Measurements from ENCODE around the gene PCBP2.

PCBP2 gene

GRCh38 chr12:53510181-53510812, 58.4 kb downstream of the PCBP2 start:
- DNase-seq = no peak

DNA sequence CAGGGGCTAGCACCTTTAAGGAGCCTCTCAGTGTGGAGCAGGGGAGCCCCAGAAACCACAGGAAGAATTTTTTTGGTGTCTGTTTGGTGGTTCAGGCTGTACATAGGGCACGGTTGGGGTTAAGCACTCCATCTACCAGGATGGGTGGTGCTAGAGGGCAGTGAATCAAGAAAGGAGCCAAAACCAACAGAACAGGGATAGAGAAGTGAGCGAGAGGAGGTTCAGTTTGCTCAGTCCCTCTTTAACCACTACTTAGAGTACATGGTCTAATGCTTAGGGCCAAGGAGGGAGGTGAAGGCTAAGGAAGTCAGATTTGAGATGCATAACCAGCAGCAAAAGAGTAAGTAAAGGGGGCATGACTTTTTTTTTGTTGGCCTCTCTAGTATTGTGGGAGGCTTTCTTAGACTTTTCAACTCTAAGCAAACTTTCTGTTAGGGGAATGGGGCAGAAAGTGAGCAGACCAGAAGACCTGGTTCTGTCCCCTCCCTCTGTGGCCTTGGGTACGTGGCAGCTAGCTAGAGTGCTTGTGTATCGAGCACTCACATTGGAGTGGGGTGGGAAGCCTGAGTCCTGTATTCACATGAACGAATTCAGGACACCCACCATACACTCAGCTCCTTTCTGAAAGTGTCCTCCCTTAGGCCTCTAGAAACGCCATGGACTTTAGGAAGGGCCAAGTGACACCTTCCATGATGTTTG, 62.0 kb downstream of the PCBP2 start:
- no peak for DNase-seq

- no peak for DNase-seq
Observed at GRCh38 chr12:53514628-53515290, 62.9 kb downstream of the PCBP2 start.

DNA sequence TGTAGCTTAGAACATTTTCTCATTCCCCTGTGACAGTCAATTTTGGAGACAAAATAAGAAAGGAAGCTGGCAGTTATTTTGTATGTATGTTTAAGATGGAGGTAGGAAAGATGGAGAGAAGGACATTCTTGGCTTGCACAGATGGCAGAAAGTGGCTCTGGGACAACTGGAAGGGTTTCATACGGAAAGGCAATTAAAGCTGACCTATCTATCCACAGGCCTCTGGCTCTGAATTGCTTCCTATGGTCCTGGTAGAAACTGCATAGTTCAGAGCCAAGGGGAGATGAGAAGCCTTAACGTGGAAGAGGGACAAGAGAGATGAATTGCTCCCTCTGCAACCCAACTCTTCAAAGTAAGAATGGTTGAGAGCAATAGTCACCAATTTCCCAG, 63.4 kb downstream of the PCBP2 start:
- DNase-seq = no peak

- DNase-seq = no peak
Observed at GRCh38 chr12:53516758-53517455, 65.0 kb downstream of the PCBP2 start.

- DNase-seq = no peak
Observed at GRCh38 chr12:53518381-53518780, 66.5 kb downstream of the PCBP2 start.

- no peak for DNase-seq
Observed at GRCh38 chr12:53523131-53523530, 71.2 kb downstream of the PCBP2 start.

GRCh38 chr12:53524476-53524875, 72.6 kb downstream of the PCBP2 start:
- DNase-seq = no peak

GRCh38 chr12:53530061-53530460, 78.2 kb downstream of the PCBP2 start:
- no peak for DNase-seq
